H7 (cell line): ENCODE data around the gene C2orf42. TPM values are rescaled to one million over a fixed set of nuclear protein-coding genes. Genes with fewer than 3 reads are reported as not detected.
"Not testable (repeated sequence)": the region's sequence is repeated elsewhere in the genome, so short reads cannot be mapped to it uniquely, and the experiment has no call there.

Experiments
- DNase-seq: peaks from one replicate; pipeline ENCODE4 v3.0.0; 2012
- H3K27me3 ChIP-seq: 2 replicates; pipeline ENCODE4 v1.6.0; 2011; ENCODE audit warnings: mild to moderate bottlenecking, low read length; ENCODE audit not compliant: control insufficient read depth, insufficient read depth
- H3K36me3 ChIP-seq: replicated peaks from 2 replicates; pipeline ENCODE4 v1.5.1; 2011; ENCODE audit warnings: low read length; ENCODE audit not compliant: control insufficient read depth, insufficient read depth
- H3K4me3 ChIP-seq: 2 replicates; pipeline ENCODE4 v1.5.1; 2011; ENCODE audit warnings: low read depth, mild to moderate bottlenecking, control low read depth, low read length, moderate library complexity; ENCODE audit not compliant: insufficient read depth
- total RNA-seq: library from RNA; depleted of rRNA; stranded (reverse); fragments of >200 nt; shearing (Covaris generic); gene quantifications from 2 replicates; pipeline ENCODE4 v1.2.3, GENCODE V29; 2014; rRNA removed

Gene C2orf42
- total RNA-seq, 1 experiment from 2014 or later, result 9.3 TPM

DNA sequence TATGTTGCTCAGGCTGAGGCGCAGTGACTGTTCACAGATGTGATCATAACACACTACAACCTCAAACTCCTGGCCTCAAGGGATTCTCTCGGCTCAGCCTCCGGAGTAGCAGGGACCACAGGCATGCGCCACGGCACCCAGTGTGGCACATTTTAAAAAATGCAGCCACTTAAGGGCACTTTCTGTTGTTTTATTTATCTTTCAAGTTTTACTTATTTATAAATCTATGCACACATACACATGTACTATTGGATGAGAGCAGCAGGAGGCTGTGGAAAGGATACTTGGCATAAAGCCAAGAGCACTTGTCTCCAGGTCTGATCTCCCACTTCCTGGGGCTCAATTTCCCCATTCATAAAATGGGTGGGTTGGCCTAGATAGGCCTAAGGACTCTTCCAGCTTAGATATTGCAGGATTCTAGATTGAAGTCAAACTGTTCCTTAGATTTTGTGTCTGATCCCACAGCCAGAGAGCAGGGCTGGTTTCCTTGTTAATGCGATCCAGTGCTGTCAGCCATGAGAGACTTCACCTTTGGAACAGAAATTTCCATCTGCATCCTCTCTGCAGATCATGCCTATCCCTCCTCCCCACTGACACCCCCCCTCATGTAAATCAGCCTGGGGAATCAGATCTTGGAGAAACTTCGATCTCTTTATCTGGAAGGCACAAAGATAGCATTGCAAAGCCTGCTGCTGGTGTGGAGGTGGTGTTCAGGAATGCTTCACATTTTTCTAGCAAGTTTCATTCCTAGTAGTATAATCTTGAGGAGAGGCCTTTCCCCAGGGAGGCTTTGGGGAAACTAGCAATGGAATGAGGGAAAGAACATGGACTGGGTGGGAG is 78.8 kb downstream of the C2orf42 start:
- H3K4me3 ChIP-seq, result no peak overlapping the region
- DNase-seq, result no peak
- H3K36me3 ChIP-seq, result no peaks in the 10 kb centered on the region
- no peaks in the 10 kb centered on the region for H3K27me3 ChIP-seq

GRCh38 chr2:70110397-70110796 is 80.4 kb downstream of the C2orf42 start:
- DNase-seq, H3K36me3 ChIP-seq, H3K4me3 ChIP-seq, H3K27me3 ChIP-seq: not testable (repeated sequence)

DNA sequence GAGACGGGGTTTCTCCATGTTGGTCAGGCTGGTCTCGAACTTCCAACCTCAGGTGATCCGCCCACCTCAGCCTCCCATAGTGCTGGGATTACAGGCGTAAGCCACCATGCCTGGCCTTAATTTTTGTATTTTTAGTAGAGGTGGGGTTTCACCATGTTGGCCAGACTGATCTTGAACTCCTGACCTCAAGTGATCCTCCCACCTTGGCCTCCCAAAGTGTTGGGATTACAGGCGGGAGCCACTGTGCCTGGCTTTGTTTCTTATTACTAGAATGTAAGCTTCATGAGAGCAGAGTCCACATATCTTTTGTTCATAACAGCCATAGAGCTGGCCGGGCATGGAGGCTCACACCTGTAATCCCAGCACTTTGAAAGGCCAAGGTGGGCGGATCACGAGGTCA is 84.7 kb downstream of the C2orf42 start:
- not testable (repeated sequence) for DNase-seq, H3K4me3 ChIP-seq, H3K27me3 ChIP-seq, H3K36me3 ChIP-seq

GRCh38 chr2:70104231-70105111 is 86.3 kb downstream of the C2orf42 start:
- Histone ChIP-seq H3K36me3 (no peaks in the 10 kb centered on the region), H3K4me3 (no peak overlapping the region)
- DNase-seq, result peak; percentile 71

DNA sequence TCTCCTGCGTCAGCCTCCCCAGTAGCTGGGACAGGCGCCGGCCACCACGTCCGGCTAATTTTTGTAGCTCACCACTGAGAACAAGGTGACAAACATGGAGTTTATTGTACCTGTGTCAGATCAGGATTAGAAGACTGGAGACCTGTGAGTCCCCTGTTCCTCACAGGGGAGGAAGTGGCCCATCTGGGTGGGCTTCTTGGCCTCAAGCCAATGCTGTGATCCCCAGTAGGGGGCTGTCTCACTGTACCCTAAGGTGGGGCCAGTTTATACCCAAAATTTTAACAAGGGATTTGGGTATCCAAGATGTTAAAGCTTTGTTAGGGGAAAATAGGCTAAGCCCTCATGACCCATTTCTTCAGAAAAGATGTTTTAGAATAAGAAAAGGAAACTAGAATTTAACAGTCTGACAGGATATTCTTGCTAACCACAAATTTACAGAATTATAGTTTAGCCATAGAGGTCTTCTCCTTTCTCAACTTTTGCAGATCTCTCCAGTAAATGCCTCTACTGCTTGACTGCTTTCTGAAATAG is 87.2 kb downstream of the C2orf42 start:
- no peaks in the 10 kb centered on the region for H3K27me3 ChIP-seq
- peak; percentile 57 for DNase-seq
- no peak overlapping the region for H3K4me3 ChIP-seq
- H3K36me3 ChIP-seq, result no peaks in the 10 kb centered on the region

More at GRCh38 chr2:70104231-70105111, 86.3 kb downstream of the C2orf42 start:
- H3K27me3 ChIP-seq, result no peaks in the 10 kb centered on the region

GRCh38 chr2:70102323-70102905 is 88.4 kb downstream of the C2orf42 start:
- not testable (repeated sequence) for H3K4me3 ChIP-seq, DNase-seq, H3K36me3 ChIP-seq, H3K27me3 ChIP-seq

DNA sequence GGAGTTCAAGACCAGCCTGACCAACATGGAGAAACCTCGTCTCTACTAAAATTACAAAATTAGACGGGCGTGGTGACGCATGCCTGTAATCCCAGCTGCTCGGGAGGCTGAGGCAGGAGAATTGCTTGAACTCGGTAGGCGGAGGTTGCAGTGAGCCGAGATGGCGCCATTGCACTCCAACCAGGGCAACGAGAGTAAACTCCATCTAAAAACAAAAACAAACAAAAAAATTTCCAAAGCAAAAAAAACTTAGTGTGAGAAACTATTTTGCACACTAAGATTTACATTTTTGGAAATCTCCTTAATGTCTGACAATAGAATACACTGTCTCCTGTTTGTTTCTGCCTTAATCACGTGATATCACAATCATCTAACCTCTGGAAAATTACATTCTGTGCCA is 89.1 kb downstream of the C2orf42 start:
- not testable (repeated sequence) for H3K4me3 ChIP-seq, H3K27me3 ChIP-seq, DNase-seq

DNA sequence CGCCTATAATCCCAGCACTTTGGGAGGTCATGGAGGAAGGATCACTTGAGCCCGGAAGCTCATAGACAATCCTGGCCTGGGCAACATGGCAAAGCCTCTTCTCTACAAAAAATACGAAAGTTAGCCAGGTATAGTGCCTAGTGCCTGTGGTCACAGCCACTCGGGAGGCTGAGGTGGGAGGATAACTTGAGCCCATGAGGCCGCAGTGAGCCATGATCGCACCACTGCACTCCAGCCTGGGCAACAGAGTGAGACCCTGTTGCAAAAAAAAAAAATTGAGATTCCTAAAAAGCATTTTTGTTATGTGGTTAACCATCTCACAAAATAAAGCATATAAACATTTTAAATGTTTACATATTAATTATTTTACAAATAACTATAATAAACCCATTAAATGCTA is 89.6 kb downstream of the C2orf42 start:
- Histone ChIP-seq H3K27me3 (no peaks in the 10 kb centered on the region), H3K4me3 (no peak overlapping the region), H3K36me3 (no peaks in the 10 kb centered on the region)
- no peak for DNase-seq

More for the DNA sequence above, 89.1 kb downstream of the C2orf42 start:
- not testable (repeated sequence) for H3K36me3 ChIP-seq

Other genes with a start within 250 kb of the C2orf42 start
- gene ASPRV1, start 229.4 kb downstream of the C2orf42 start, total RNA-seq, result 0.70 and 0.90 TPM in 2 replicates
- 52.6 and 63.2 TPM in 2 replicates for gene PCBP1, start 103.5 kb downstream of the C2orf42 start, total RNA-seq
- gene TIA1, start 57.6 kb upstream of the C2orf42 start, total RNA-seq, result 97.5 and 136 TPM in 2 replicates
- gene PCYOX1, start 67.1 kb upstream of the C2orf42 start, total RNA-seq, result 18.8 and 23.4 TPM in 2 replicates
- gene SNRPG, start 102.7 kb upstream of the C2orf42 start, total RNA-seq, result 144 and 160 TPM in 2 replicates
- 84.4 and 87.1 TPM in 2 replicates for gene FAM136A, start 111.0 kb upstream of the C2orf42 start, total RNA-seq